Neural progenitor cell (in vitro differentiated cells): ENCODE measurements around the gene SLC44A5. TPM values are rescaled to one million over a fixed set of nuclear protein-coding genes. Genes with fewer than 3 reads are reported as not detected.

Experiments used
- DNase-seq: peaks from one replicate; pipeline ENCODE4 v3.0.0-alpha.2; 2016; ENCODE audit warnings: low spot score
- H2AFZ ChIP-seq: fragments of 200-600 bp; sonication (generic); replicated peaks from 2 replicates; pipeline ENCODE4 v1.6.1; 2016; ENCODE audit warnings: antibody characterized with exemption
- H3F3A ChIP-seq: fragments of 200-600 bp; sonication (generic); 2 replicates; pipeline ENCODE4 v1.6.1; 2016; ENCODE audit warnings: antibody characterized with exemption, low read depth
- H3K27ac ChIP-seq: fragments of 200-600 bp; sonication (generic); 2 replicates; pipeline ENCODE4 v1.5.1; 2016; ENCODE audit warnings: mild to moderate bottlenecking
- H3K27me3 ChIP-seq: fragments of 200-600 bp; sonication (generic); 2 replicates; pipeline ENCODE4 v1.6.1; 2016; ENCODE audit warnings: mild to moderate bottlenecking, moderate library complexity
- H3K36me3 ChIP-seq: fragments of 200-600 bp; sonication (generic); 2 replicates; pipeline ENCODE4 v1.5.1; 2016
- H3K4me1 ChIP-seq: fragments of 200-600 bp; sonication (generic); 2 replicates; pipeline ENCODE4 v1.6.1; 2016; ENCODE audit warnings: mixed run types
- H3K4me2 ChIP-seq: fragments of 200-600 bp; sonication (generic); 2 replicates; pipeline ENCODE4 v1.6.1; 2016
- H3K4me3 ChIP-seq: fragments of 200-600 bp; sonication (generic); 2 replicates; pipeline ENCODE4 v1.5.1; 2016
- H3K79me2 ChIP-seq: fragments of 200-600 bp; sonication (generic); 2 replicates; pipeline ENCODE4 v1.6.1; 2016; ENCODE audit warnings: low read depth
- H3K9ac ChIP-seq: fragments of 200-600 bp; sonication (generic); 2 replicates; pipeline ENCODE4 v1.6.1; 2016
- H3K9me3 ChIP-seq: fragments of 200-600 bp; sonication (generic); 2 replicates; pipeline ENCODE4 v1.5.1; 2016; ENCODE audit warnings: low read depth
- H4K20me1 ChIP-seq: fragments of 200-600 bp; sonication (generic); 2 replicates; pipeline ENCODE4 v1.6.1; 2016; ENCODE audit warnings: low read depth
- H3K27ac Mint-ChIP-seq: 3 replicates; pipeline ENCODE4 v1.8.0; 2021; ENCODE audit warnings: mixed read lengths
- H3K27me3 Mint-ChIP-seq: 2 replicates; pipeline ENCODE4 v1.8.0; 2022; ENCODE audit warnings: low read depth, mild to moderate bottlenecking, inconsistent platforms, moderate library complexity, mixed read lengths; ENCODE audit not compliant: insufficient read depth
- H3K36me3 Mint-ChIP-seq: 3 replicates; pipeline ENCODE4 v1.8.0; 2021; ENCODE audit warnings: mixed read lengths
- H3K4me1 Mint-ChIP-seq: 3 replicates; pipeline ENCODE4 v1.8.0; 2021; ENCODE audit warnings: mixed read lengths
- H3K4me3 Mint-ChIP-seq: 3 replicates; pipeline ENCODE4 v1.8.0; 2021; ENCODE audit warnings: mild to moderate bottlenecking, moderate library complexity, mixed read lengths
- H3K9me3 Mint-ChIP-seq: 3 replicates; pipeline ENCODE4 v1.8.0; 2020; ENCODE audit warnings: mixed read lengths
- CTCF ChIP-seq: fragments of 200-600 bp; sonication (generic); IDR thresholded peaks from 2 replicates; pipeline ENCODE4 v1.5.1; 2017; ENCODE audit warnings: antibody characterized with exemption, mild to moderate bottlenecking
- EZH2 ChIP-seq: fragments of 200-600 bp; sonication (generic); IDR thresholded peaks from 2 replicates; pipeline ENCODE4 v1.6.1; 2017; ENCODE audit warnings: antibody characterized with exemption, mild to moderate bottlenecking, moderate library complexity
- EZH2phosphoT487 ChIP-seq: fragments of 200-600 bp; sonication (generic); IDR thresholded peaks from 2 replicates; pipeline ENCODE4 v1.6.1; 2017; ENCODE audit warnings: antibody characterized with exemption
- total RNA-seq: library from RNA; depleted of rRNA; stranded (reverse); fragments of >200 nt; gene quantifications from 2 replicates; pipeline ENCODE4 v1.2.3, GENCODE V29; 2015; ENCODE audit warnings: low replicate concordance

Gene SLC44A5
- total RNA-seq, 1 donor from 2014 or later, result 25.3 TPM

DNA sequence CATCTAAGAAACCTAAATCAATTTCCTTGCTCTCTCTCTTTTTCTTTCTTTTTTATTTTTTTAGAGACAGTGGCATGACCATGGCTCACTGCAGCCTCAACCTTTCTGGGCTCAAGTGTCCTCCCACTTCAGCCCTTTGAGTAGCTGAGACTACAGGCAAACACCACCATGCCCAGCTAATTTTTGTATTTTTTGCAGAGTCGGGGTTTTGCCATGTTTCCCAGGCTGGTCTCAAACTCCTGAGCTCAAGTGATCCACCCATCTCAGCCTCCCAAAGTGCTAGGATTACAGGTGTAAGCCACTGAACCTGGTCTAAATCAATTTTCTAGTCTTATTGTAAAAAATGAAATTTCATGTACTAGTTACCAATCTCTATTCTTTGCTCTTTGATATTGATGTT lies 367.8 kb downstream of the SLC44A5 start:
- DNase-seq, result no peak
- Histone ChIP-seq H2AFZ (no peak overlapping the region), H3K27ac (no peak overlapping the region), H3K9me3 (no peaks in the 10 kb centered on the region), H3K9ac (no peak overlapping the region), H3K4me2 (no peak overlapping the region), H3K27me3 (no peaks in the 10 kb centered on the region), H3F3A (no peaks in the 10 kb centered on the region), H3K79me2 (no peaks in the 10 kb centered on the region), H4K20me1 (no peaks in the 10 kb centered on the region), H3K4me3 (no peak overlapping the region), H3K36me3 (no peaks in the 10 kb centered on the region), H3K4me1 (no peaks in the 10 kb centered on the region)
- Mint-ChIP-seq H3K27ac (no peak overlapping the region), H3K4me3 (no peak overlapping the region), H3K27me3 (no peaks in the 10 kb centered on the region), H3K9me3 (no peaks in the 10 kb centered on the region), H3K36me3 (no peaks in the 10 kb centered on the region), H3K4me1 (no peaks in the 10 kb centered on the region)
- TF ChIP-seq EZH2phosphoT487 (no peak), EZH2 (no peak), CTCF (no peak)

DNA sequence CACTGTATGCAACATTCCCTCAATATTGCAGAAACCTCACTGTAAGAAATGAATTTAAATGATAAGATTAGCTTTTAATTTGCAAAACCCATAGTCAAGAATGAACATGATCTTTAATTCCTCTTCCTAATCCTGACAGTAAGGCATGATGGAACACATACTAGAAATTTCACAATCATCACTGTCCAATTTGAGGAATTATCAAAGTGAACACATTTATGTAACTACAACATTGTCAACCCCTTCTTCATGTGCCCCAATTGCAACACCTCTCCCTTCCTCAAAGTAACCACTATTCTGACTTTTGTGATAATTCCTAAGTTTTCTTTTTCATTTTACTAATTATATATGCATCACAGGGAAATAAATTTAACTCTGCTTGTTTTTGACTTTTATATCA lies 373.6 kb downstream of the SLC44A5 start:
- Histone ChIP-seq H4K20me1 (no peaks in the 10 kb centered on the region), H3K4me2 (no peak overlapping the region), H3K9me3 (no peaks in the 10 kb centered on the region), H3K9ac (no peak overlapping the region), H3K4me3 (no peak overlapping the region), H3K79me2 (no peaks in the 10 kb centered on the region), H3K27ac (no peak overlapping the region), H3K4me1 (no peaks in the 10 kb centered on the region), H2AFZ (no peak overlapping the region), H3K27me3 (no peaks in the 10 kb centered on the region), H3F3A (no peaks in the 10 kb centered on the region), H3K36me3 (no peaks in the 10 kb centered on the region)
- H3K4me3 Mint-ChIP-seq, result no peak overlapping the region
- H3K36me3 Mint-ChIP-seq, result no peaks in the 10 kb centered on the region
- H3K27ac Mint-ChIP-seq, result no peak overlapping the region
- no peaks in the 10 kb centered on the region for H3K4me1 Mint-ChIP-seq
- H3K9me3 Mint-ChIP-seq, result no peaks in the 10 kb centered on the region
- DNase-seq, result no peak
- TF ChIP-seq CTCF (no peak), EZH2 (no peak), EZH2phosphoT487 (no peak)
- H3K27me3 Mint-ChIP-seq, result no peaks in the 10 kb centered on the region

DNA sequence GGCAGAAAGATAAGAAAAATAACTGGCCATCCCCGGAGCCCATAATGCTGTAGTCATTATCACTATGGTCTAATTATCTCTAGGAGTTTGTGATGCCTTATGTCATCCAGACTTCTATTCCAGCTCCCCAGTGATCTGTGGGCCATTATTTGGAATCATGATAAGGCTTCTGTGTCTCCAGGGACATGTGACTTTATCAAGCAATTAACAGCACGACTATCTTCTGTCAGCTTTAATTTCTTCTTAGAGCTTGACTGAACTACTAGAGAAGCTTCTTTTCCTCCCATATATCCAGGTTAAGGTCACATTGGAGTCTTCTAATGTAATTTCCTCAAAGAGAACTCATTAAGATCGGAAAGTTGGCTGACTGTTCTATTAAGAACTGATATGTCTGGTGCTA lies 376.4 kb downstream of the SLC44A5 start:
- no peaks in the 10 kb centered on the region for H3K27me3 ChIP-seq
- Mint-ChIP-seq H3K27ac (no peak overlapping the region), H3K4me3 (no peak overlapping the region)

More for the DNA sequence above, 376.4 kb downstream of the SLC44A5 start:
- Histone ChIP-seq H3K9ac (no peak overlapping the region), H2AFZ (no peak overlapping the region), H3K4me3 (no peak overlapping the region), H3K36me3 (no peaks in the 10 kb centered on the region), H3K4me2 (no peak overlapping the region), H3K9me3 (no peaks in the 10 kb centered on the region), H3K27ac (no peak overlapping the region), H3K4me1 (no peaks in the 10 kb centered on the region), H3F3A (no peaks in the 10 kb centered on the region), H3K79me2 (no peaks in the 10 kb centered on the region), H4K20me1 (no peaks in the 10 kb centered on the region)
- DNase-seq, result no peak
- no peak for TF ChIP-seq EZH2phosphoT487
- no peak for TF ChIP-seq CTCF
- TF ChIP-seq EZH2, result no peak
- Mint-ChIP-seq H3K36me3 (no peaks in the 10 kb centered on the region), H3K27me3 (no peaks in the 10 kb centered on the region), H3K4me1 (no peaks in the 10 kb centered on the region), H3K9me3 (no peaks in the 10 kb centered on the region)
